ENCODE data around the gene CDK18.

DNA sequence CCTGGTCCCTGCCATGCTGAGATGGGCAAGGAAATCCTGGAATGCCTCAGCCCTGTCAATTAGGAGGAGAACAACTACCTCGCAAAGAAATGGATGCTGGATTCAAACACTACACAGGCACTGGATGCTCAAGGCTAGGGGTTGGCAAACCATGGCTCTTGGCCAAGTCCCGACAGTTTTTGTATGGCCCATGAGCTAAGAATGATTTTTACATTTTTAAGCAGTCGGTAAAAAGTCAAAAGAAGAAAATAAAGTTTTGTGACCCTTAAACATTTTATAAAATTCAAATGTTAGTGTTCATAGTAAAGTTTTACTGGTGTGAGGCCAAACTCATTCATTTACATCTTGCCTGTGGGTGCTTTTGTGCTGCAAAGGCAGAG is 6.5 kb downstream of the CDK18 start:
- no peak for TF ChIP-seq POLR2A (IDR thresholded peaks at IDR 0.05)
- TF ChIP-seq, protein P1, sequence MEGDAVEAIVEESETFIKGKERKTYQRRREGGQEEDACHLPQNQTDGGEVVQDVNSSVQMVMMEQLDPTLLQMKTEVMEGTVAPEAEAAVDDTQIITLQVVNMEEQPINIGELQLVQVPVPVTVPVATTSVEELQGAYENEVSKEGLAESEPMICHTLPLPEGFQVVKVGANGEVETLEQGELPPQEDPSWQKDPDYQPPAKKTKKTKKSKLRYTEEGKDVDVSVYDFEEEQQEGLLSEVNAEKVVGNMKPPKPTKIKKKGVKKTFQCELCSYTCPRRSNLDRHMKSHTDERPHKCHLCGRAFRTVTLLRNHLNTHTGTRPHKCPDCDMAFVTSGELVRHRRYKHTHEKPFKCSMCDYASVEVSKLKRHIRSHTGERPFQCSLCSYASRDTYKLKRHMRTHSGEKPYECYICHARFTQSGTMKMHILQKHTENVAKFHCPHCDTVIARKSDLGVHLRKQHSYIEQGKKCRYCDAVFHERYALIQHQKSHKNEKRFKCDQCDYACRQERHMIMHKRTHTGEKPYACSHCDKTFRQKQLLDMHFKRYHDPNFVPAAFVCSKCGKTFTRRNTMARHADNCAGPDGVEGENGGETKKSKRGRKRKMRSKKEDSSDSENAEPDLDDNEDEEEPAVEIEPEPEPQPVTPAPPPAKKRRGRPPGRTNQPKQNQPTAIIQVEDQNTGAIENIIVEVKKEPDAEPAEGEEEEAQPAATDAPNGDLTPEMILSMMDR (IDR thresholded peaks at IDR 0.05), result no peak

All from upper lobe of left lung (tissue), 4 donors.